GM23338 (cell line): Measurements from ENCODE around the gene FGF2. TPM values are rescaled to one million over a fixed set of nuclear protein-coding genes. Genes with fewer than 3 reads are reported as not detected.

Experiments
- ATAC-seq: fragments of 200-7000 bp; cut with Tn5 transposase; 3 replicates; pipeline ENCODE4 v1.9.1; 2020
- DNase-seq: peaks from one replicate; pipeline ENCODE4 v3.0.0-alpha.2; 2015; ENCODE audit warnings: low spot score
- H2AFZ ChIP-seq: fragments of 200-600 bp; sonication (generic); 2 replicates; pipeline ENCODE4 v1.8.0; 2016; ENCODE audit warnings: antibody characterized with exemption, mild to moderate bottlenecking, moderate library complexity
- H3F3A ChIP-seq: fragments of 200-600 bp; sonication (generic); replicated peaks from 2 replicates; pipeline ENCODE4 v1.8.0; 2017; ENCODE audit warnings: antibody characterized with exemption, mixed run types, low read depth
- H3K27ac ChIP-seq: fragments of 200-600 bp; sonication (generic); 2 replicates; pipeline ENCODE4 v1.6.1; 2016; ENCODE audit warnings: low read depth
- H3K27me3 ChIP-seq: fragments of 200-600 bp; sonication (generic); 2 replicates; pipeline ENCODE4 v1.8.0; 2016; ENCODE audit warnings: mild to moderate bottlenecking, mixed run types, moderate library complexity; ENCODE audit not compliant: insufficient read depth
- H3K36me3 ChIP-seq: fragments of 200-600 bp; sonication (generic); 2 replicates; pipeline ENCODE4 v1.8.0; 2016; ENCODE audit warnings: mild to moderate bottlenecking; ENCODE audit not compliant: insufficient read depth
- H3K4me1 ChIP-seq: fragments of 200-600 bp; sonication (generic); 2 replicates; pipeline ENCODE4 v1.8.0; 2016; ENCODE audit warnings: mild to moderate bottlenecking, moderate library complexity; ENCODE audit not compliant: insufficient read depth
- H3K4me2 ChIP-seq: fragments of 200-600 bp; sonication (generic); 2 replicates; pipeline ENCODE4 v1.7.1; 2017; ENCODE audit warnings: mixed run types
- H3K4me3 ChIP-seq: fragments of 200-600 bp; sonication (generic); 2 replicates; pipeline ENCODE4 v1.6.1; 2016; ENCODE audit warnings: mixed run types
- H3K79me2 ChIP-seq: fragments of 200-600 bp; sonication (generic); replicated peaks from 2 replicates; pipeline ENCODE4 v1.8.0; 2017; ENCODE audit warnings: mild to moderate bottlenecking; ENCODE audit not compliant: insufficient read depth
- H3K9me2 ChIP-seq: fragments of 200-600 bp; sonication (generic); 2 replicates; pipeline ENCODE4 v1.8.0; 2017; ENCODE audit not compliant: insufficient read depth
- H4K20me1 ChIP-seq: fragments of 200-600 bp; sonication (generic); replicated peaks from 2 replicates; pipeline ENCODE4 v1.8.0; 2017; ENCODE audit warnings: mild to moderate bottlenecking; ENCODE audit not compliant: insufficient read depth
- H3K27ac Mint-ChIP-seq: 2 replicates; pipeline ENCODE4 v1.8.0; 2020; ENCODE audit warnings: inconsistent platforms, mild to moderate bottlenecking, moderate library complexity, mixed read lengths
- H3K27me3 Mint-ChIP-seq: 3 replicates; pipeline ENCODE4 v1.8.0; 2022; ENCODE audit warnings: low read depth, mild to moderate bottlenecking, moderate library complexity, mixed read lengths, inconsistent platforms; ENCODE audit not compliant: insufficient read depth, poor library complexity
- H3K36me3 Mint-ChIP-seq: 3 replicates; pipeline ENCODE4 v1.8.0; 2021; ENCODE audit warnings: low read depth, mild to moderate bottlenecking, inconsistent platforms, moderate library complexity, mixed read lengths
- H3K4me1 Mint-ChIP-seq: 3 replicates; pipeline ENCODE4 v1.8.0; 2020; ENCODE audit warnings: mild to moderate bottlenecking, inconsistent platforms, mixed read lengths
- H3K4me3 Mint-ChIP-seq: 3 replicates; pipeline ENCODE4 v1.8.0; 2021; ENCODE audit warnings: moderate library complexity, mild to moderate bottlenecking, inconsistent platforms, mixed read lengths
- H3K9me3 Mint-ChIP-seq: 3 replicates; pipeline ENCODE4 v1.8.0; 2020; ENCODE audit warnings: moderate library complexity, mild to moderate bottlenecking, inconsistent platforms, mixed read lengths
- CREB1 ChIP-seq: fragments of 250-450 bp; sonication (Bioruptor Pico); IDR thresholded peaks from 2 replicates; pipeline ENCODE4 v1.5.0; 2020; ENCODE audit warnings: low read depth, mild to moderate bottlenecking, moderate library complexity
- CTCF ChIP-seq, 2 experiments: fragments of 200-600 bp in 1 of 2; sonication (generic) in 1 of 2; conservative IDR thresholded peaks; 2 replicates each; pipeline versions ENCODE4 v1.5.1 to v1.6.1; 2016 to 2017; ENCODE audit warnings: antibody characterized with exemption in 2 of 2, low read depth in 2 of 2, mild to moderate bottlenecking in 2 of 2, moderate library complexity in 1 of 2
- EZH2 ChIP-seq: fragments of 200-600 bp; sonication (generic); IDR thresholded peaks from one replicate; pipeline ENCODE4 v1.8.0; 2017; ENCODE audit warnings: antibody characterized with exemption, mild to moderate bottlenecking, low read depth; ENCODE audit not compliant: unreplicated experiment
- POLR2AphosphoS5 ChIP-seq: IDR thresholded peaks from 2 replicates; pipeline ENCODE4 v1.6.1; 2016; ENCODE audit warnings: antibody characterized with exemption, low read depth
- ZNF114 ChIP-seq: fragments of 250-450 bp; sonication (Bioruptor Pico); IDR thresholded peaks from 2 replicates; pipeline ENCODE4 v1.5.0; 2020; ENCODE audit warnings: mild to moderate bottlenecking, moderate library complexity
- polyA plus RNA-seq: library from polyadenylated mRNA; unstranded; fragments of >200 nt; fragmentation: Nextera tagmentation; extraction: Ambion mirVana; gene quantifications from 2 replicates; pipeline ENCODE4 v1.2.1, GENCODE V29; 2016
- total RNA-seq: library from RNA; depleted of rRNA; stranded (reverse); fragments of >200 nt; shearing (Covaris generic); gene quantifications from 2 replicates; pipeline ENCODE4 v1.2.3, GENCODE V29; 2014
- TF ChIP-seq, protein P1 (sequence below): IDR thresholded peaks from 2 replicates; pipeline ENCODE4 v1.6.1; 2016; ENCODE audit warnings: antibody characterized with exemption
- TF ChIP-seq, protein P2 (sequence below): IDR thresholded peaks from one replicate; pipeline ENCODE4 v1.6.1; 2018; ENCODE audit warnings: antibody characterized with exemption; ENCODE audit not compliant: unreplicated experiment

FGF2 gene
- total and polyA plus RNA-seq, 2 experiments from 2014 or later = 28.3 to 84.4 TPM

DNA sequence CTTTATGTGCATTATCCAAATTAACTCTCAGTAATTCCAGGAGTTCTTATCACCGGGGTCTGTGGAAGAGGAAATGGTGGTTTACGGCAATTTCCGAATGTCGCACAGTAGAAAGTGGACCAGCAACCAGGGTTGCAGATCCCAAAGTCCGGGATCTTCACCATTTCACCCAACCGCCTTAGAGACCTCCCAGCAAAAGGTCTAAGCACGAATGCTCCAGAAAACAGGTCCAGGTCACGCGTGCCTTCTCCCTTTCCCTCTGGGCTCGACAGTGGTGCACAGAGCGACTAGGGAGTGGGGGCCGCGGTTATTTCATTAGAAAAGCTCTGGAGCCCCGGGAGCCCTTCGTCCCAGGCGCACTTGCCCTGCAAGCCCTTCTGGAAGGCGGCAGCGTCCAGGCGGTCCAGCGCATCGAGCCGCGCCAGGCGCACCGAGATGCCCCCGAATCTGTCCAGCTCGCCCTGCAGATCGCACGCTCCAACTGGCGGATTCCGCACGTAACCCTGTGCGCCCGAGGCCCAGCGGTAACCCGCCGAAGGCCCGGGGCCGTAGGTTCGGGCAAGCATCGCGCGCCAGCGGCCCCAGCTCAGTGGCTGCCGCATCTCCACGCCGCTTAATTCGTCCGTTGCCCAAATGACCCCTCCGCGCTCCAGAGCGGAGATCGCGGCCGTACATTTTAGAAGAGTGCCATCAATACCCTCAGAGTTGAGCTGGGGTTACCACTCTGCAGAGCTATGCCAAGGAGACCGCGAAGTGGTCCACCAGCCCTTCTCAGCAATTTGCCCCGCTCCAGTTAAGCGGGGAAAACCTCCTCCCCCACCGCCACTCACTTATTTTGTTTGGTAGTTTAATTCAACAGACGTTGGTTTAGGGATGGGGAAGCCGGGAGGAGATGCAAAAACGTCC, 95.6 kb downstream of the FGF2 start, which contains the start of gene NUDT6:
TSS of gene NUDT6 (minus strand) at position 627 of the 906 bp plus-strand sequence. CDS start at position 602, 25 bp downstream.
- Histone ChIP-seq H2AFZ (peak within 1 kb of the TSS; percentile 99), H3K4me3 (peak within 1 kb of the TSS; percentile 87), H3F3A (0 out of 2 replicates have a peak, but pooled peaks cover 4% of the 10 kb centered on the region), H3K27ac (peak within 1 kb of the TSS; percentile 96), H3K4me1 (peaks cover 27% of the 10 kb centered on the region), H3K36me3 (no peaks in the 10 kb centered on the region), H3K79me2 (peaks cover 46% of the 10 kb centered on the region), H3K4me2 (peak within 1 kb of the TSS; percentile 97), H3K9me2 (no peaks in the 10 kb centered on the region), H3K27me3 (no peaks in the 10 kb centered on the region), H4K20me1 (no peaks in the 10 kb centered on the region)
- peak; percentile 71 for TF ChIP-seq POLR2AphosphoS5
- TF ChIP-seq, protein P1, sequence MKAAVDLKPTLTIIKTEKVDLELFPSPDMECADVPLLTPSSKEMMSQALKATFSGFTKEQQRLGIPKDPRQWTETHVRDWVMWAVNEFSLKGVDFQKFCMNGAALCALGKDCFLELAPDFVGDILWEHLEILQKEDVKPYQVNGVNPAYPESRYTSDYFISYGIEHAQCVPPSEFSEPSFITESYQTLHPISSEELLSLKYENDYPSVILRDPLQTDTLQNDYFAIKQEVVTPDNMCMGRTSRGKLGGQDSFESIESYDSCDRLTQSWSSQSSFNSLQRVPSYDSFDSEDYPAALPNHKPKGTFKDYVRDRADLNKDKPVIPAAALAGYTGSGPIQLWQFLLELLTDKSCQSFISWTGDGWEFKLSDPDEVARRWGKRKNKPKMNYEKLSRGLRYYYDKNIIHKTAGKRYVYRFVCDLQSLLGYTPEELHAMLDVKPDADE = no peak; the same call in 1 of the 2 replicates
- TF ChIP-seq EZH2 = no peak
- TF ChIP-seq CREB1 (CRISPR knock-in tag) = 0 out of 2 replicates have a peak, but pooled peaks have one; percentile 32
- TF ChIP-seq, protein P2, sequence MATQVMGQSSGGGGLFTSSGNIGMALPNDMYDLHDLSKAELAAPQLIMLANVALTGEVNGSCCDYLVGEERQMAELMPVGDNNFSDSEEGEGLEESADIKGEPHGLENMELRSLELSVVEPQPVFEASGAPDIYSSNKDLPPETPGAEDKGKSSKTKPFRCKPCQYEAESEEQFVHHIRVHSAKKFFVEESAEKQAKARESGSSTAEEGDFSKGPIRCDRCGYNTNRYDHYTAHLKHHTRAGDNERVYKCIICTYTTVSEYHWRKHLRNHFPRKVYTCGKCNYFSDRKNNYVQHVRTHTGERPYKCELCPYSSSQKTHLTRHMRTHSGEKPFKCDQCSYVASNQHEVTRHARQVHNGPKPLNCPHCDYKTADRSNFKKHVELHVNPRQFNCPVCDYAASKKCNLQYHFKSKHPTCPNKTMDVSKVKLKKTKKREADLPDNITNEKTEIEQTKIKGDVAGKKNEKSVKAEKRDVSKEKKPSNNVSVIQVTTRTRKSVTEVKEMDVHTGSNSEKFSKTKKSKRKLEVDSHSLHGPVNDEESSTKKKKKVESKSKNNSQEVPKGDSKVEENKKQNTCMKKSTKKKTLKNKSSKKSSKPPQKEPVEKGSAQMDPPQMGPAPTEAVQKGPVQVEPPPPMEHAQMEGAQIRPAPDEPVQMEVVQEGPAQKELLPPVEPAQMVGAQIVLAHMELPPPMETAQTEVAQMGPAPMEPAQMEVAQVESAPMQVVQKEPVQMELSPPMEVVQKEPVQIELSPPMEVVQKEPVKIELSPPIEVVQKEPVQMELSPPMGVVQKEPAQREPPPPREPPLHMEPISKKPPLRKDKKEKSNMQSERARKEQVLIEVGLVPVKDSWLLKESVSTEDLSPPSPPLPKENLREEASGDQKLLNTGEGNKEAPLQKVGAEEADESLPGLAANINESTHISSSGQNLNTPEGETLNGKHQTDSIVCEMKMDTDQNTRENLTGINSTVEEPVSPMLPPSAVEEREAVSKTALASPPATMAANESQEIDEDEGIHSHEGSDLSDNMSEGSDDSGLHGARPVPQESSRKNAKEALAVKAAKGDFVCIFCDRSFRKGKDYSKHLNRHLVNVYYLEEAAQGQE = peak; percentile 22
- TF ChIP-seq CTCF (conservative IDR thresholded peaks at IDR 0.05; ENCODE audit: low read depth in 2 of 2) = no peak
- no peak for TF ChIP-seq ZNF114 (CRISPR knock-in tag)
- Mint-ChIP-seq H3K36me3 (no peaks in the 10 kb centered on the region), H3K27me3 (no peaks in the 10 kb centered on the region), H3K27ac (peak within 1 kb of the TSS; percentile 95), H3K9me3 (no peaks in the 10 kb centered on the region), H3K4me1 (peaks cover 10% of the 10 kb centered on the region; the same call in 2 of the 3 replicates), H3K4me3 (no peak within 1 kb of the TSS; the same call in 2 of the 3 replicates)
- ATAC-seq = peak; percentile 86
- DNase-seq = peak; percentile 86
